ENCODE data around the gene SPINK14. TPM values are rescaled to one million over a fixed set of nuclear protein-coding genes. Genes with fewer than 3 reads are reported as not detected.

Gene SPINK14
- total and polyA plus RNA-seq, 2 of the 13 experiments (the other 11 are each of a cell fraction or from before 2014, with no cell fraction given) = not detected

DNA sequence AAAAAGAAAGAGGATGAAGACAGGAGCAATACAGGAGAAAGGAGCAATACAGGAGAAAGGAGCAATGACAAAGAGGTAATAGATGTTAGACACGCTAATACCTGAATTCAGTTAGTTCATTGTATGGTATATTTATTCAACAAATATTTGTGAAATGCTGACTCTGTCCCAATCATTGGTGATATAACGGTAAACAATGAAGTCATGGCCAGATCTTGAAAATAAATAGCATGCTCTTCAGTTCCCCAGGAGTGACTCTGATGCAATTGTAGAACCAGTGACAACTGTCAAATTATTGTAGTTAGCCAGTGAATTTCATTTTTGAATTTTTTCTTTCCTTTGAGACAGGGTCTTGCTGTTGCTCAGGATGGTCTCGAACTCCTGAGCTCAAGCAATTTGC, 48.0 kb upstream of the SPINK14 start:
- ATAC-seq = no peak; the same call in 2 of the 3 replicates
- Histone ChIP-seq H3K4me2 (ENCODE audit: low read depth, low read length) (no peak overlapping the region), H3K27me3 (ENCODE audit: control insufficient read depth in 1 of 2, insufficient read depth in 2 of 2, low read length in 2 of 2) (no peaks in the 10 kb centered on the region), H3K4me1 (ENCODE audit: insufficient read depth, low read length) (peaks cover 9% of the 10 kb centered on the region; the same call in 1 of the 2 replicates), H3K9ac (ENCODE audit: insufficient read depth, low read depth, low read length) (no peak overlapping the region), H3K9me3 (ENCODE audit: low read length) (no peaks in the 10 kb centered on the region), H3K27ac (ENCODE audit: extremely low read length, insufficient read depth, low read length) (no peak overlapping the region), H3K36me3 (replicated peaks in 1 of 2; ENCODE audit: control insufficient read depth in 1 of 2, insufficient read depth in 2 of 2, low read length in 2 of 2) (no peaks in the 10 kb centered on the region), H2AFZ (ENCODE audit: low read length) (no peak overlapping the region), H4K20me1 (ENCODE audit: insufficient read depth, low read length) (no peaks in the 10 kb centered on the region), H3K4me3 (replicated peaks in 1 of 3; ENCODE audit: insufficient read depth in 1 of 3, low read depth in 2 of 3, low read length in 3 of 3) (no peak overlapping the region), H3K79me2 (ENCODE audit: insufficient read depth, low read length) (no peaks in the 10 kb centered on the region)
- no TSS peak for BruUV-seq (replicated peaks)
- in situ Hi-C loops (cut with HindIII; ENCODE audit: extremely low pct_ligation_motif_present, low pct_unique_long_range_greater_than_20kb) (no loop called here), intact Hi-C loops (cut with micrococcal nuclease; ENCODE audit: unreplicated experiment) (loop anchor here (10.0 kb wide), 1 partner anchor 266 kb away; no protein-coding TSS in a partner anchor)
- ChIA-PET CTCF (ENCODE audit: low intra/inter-chr PET ratio, low total read pairs) (no interaction called here), POLR2A (no interaction called here)
- 32% methylated on average over 3 of the region's 3 CpGs for whole genome bisulfite sequencing (ENCODE audit: low lambda C conversion rate)
- no peak for FAIRE-seq
- TF ChIP-seq ZNF253 (CRISPR knock-in tag; IDR thresholded peaks at IDR 0.05; ENCODE audit: borderline replicate concordance) = no peak
- TF ChIP-seq, protein P1, sequence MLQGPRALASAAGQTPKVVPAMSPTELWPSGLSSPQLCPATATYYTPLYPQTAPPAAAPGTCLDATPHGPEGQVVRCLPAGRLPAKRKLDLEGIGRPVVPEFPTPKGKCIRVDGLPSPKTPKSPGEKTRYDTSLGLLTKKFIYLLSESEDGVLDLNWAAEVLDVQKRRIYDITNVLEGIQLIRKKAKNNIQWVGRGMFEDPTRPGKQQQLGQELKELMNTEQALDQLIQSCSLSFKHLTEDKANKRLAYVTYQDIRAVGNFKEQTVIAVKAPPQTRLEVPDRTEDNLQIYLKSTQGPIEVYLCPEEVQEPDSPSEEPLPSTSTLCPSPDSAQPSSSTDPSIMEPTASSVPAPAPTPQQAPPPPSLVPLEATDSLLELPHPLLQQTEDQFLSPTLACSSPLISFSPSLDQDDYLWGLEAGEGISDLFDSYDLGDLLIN (CRISPR knock-in tag; IDR thresholded peaks at IDR 0.05; ENCODE audit: borderline replicate concordance) = no peak
- no peak for TF ChIP-seq ZNF124 (CRISPR knock-in tag; IDR thresholded peaks at IDR 0.05)
- no peak for TF ChIP-seq SOX6 (IDR thresholded peaks at IDR 0.05)
- TF ChIP-seq SOX6 (CRISPR knock-in tag; IDR thresholded peaks at IDR 0.05) = peak; percentile 24; the same call in 1 of the 2 replicates
- TF ChIP-seq, protein P2, sequence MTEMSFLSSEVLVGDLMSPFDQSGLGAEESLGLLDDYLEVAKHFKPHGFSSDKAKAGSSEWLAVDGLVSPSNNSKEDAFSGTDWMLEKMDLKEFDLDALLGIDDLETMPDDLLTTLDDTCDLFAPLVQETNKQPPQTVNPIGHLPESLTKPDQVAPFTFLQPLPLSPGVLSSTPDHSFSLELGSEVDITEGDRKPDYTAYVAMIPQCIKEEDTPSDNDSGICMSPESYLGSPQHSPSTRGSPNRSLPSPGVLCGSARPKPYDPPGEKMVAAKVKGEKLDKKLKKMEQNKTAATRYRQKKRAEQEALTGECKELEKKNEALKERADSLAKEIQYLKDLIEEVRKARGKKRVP (CRISPR knock-in tag; IDR thresholded peaks at IDR 0.05) = peak in 1 of 2 experiments; percentile 85; a peak in 2 of 4 replicates
- TF ChIP-seq ZFP82 (CRISPR knock-in tag; IDR thresholded peaks at IDR 0.05; ENCODE audit: borderline replicate concordance) = no peak
- TF ChIP-seq FOXA3 (CRISPR knock-in tag; IDR thresholded peaks at IDR 0.05) = peak; percentile 27; the same call in 1 of the 2 replicates
- TF ChIP-seq CEBPB (IDR thresholded peaks at IDR 0.05; ENCODE audit: borderline replicate concordance, low read depth, low read length) = peak; percentile 17; the same call in 1 of the 2 replicates
- TF ChIP-seq FOXP1 (IDR thresholded peaks at IDR 0.05) = no peak
- peak; percentile 21; the same call in 1 of the 2 replicates for TF ChIP-seq FOXP1 (CRISPR knock-in tag; IDR thresholded peaks at IDR 0.05)
- TF ChIP-seq ZNF260 (CRISPR knock-in tag; IDR thresholded peaks at IDR 0.05; ENCODE audit: borderline replicate concordance, low read depth) = no peak
- TF ChIP-seq FOSL2 (CRISPR knock-in tag; IDR thresholded peaks at IDR 0.05) = peak; percentile 13; the same call in 1 of the 2 replicates
- DNase-seq (ENCODE audit: low spot score) = peak; percentile 15
